NK-92 treated with Interleukin-12 subunit alpha and Interleukin-12 subunit beta, amount 100 ng/mL, for 24 hours (cell line): ENCODE data around the gene IQCH.
"Not testable (repeated sequence)": the region's sequence is repeated elsewhere in the genome, so short reads cannot be mapped to it uniquely, and the experiment has no call there.

ENCODE experiments used
- DNase-seq: peaks from one replicate; lab custom pipeline; 2025; lab: John Stamatoyannopoulos, UW

The IQCH gene

GRCh38 chr15:67397139-67397538, 142.6 kb downstream of the IQCH start:
- DNase-seq = no peak

- no peak for DNase-seq
Measured at GRCh38 chr15:67399925-67400324, 145.3 kb downstream of the IQCH start.

- no peak for DNase-seq
Measured at GRCh38 chr15:67400890-67401289, 146.3 kb downstream of the IQCH start.

- no peak for DNase-seq
Measured at GRCh38 chr15:67401336-67401735, 146.8 kb downstream of the IQCH start.

- DNase-seq = no peak
Measured at GRCh38 chr15:67403428-67404154, 149.0 kb downstream of the IQCH start.

- no peak for DNase-seq
Measured at GRCh38 chr15:67405208-67406191, 150.9 kb downstream of the IQCH start.

- DNase-seq = no peak
Measured at GRCh38 chr15:67406257-67406861, 151.8 kb downstream of the IQCH start.

- DNase-seq = no peak
Measured at GRCh38 chr15:67407786-67408185, 153.2 kb downstream of the IQCH start.

- no peak for DNase-seq
Measured at GRCh38 chr15:67409175-67409574, 154.6 kb downstream of the IQCH start.

GRCh38 chr15:67411486-67411885, 156.9 kb downstream of the IQCH start:
- DNase-seq = no peak

- DNase-seq = no peak
Measured at GRCh38 chr15:67413770-67414390, 159.3 kb downstream of the IQCH start.

- no peak for DNase-seq
Measured at GRCh38 chr15:67415181-67415580, 160.6 kb downstream of the IQCH start.

- no peak for DNase-seq
Measured at GRCh38 chr15:67416891-67417290, 162.3 kb downstream of the IQCH start.

- DNase-seq = no peak
Measured at GRCh38 chr15:67419705-67420104, 165.1 kb downstream of the IQCH start.

- no peak for DNase-seq
Measured at GRCh38 chr15:67420137-67420536, 165.6 kb downstream of the IQCH start.

- DNase-seq = no peak
Measured at GRCh38 chr15:67421105-67421504, 166.5 kb downstream of the IQCH start.

- DNase-seq = no peak
Measured at GRCh38 chr15:67422296-67422695, 167.7 kb downstream of the IQCH start.

GRCh38 chr15:67433495-67434099, 179.0 kb downstream of the IQCH start:
- no peak for DNase-seq

GRCh38 chr15:67436351-67437250, 182.0 kb downstream of the IQCH start:
- DNase-seq = not testable (repeated sequence)

- DNase-seq = no peak
Measured at GRCh38 chr15:67444100-67444499, 189.5 kb downstream of the IQCH start.

GRCh38 chr15:67446449-67446848, 191.9 kb downstream of the IQCH start:
- DNase-seq = no peak
